GM19468 (cell line): ENCODE data around the gene PCYT2.
"Not testable (repeated sequence)": the region's sequence is repeated elsewhere in the genome, so short reads cannot be mapped to it uniquely, and the experiment has no call there.

Experiments
- ATAC-seq: cut with Tn5 transposase; IDR thresholded peaks from one replicate; pipeline ENCODE4 v1.9.1; 2021; ENCODE audit warnings: mild to moderate bottlenecking, moderate library complexity, moderate number of reproducible peaks; ENCODE audit not compliant: unreplicated experiment; ENCODE audit errors: extremely low read depth

Gene PCYT2

DNA sequence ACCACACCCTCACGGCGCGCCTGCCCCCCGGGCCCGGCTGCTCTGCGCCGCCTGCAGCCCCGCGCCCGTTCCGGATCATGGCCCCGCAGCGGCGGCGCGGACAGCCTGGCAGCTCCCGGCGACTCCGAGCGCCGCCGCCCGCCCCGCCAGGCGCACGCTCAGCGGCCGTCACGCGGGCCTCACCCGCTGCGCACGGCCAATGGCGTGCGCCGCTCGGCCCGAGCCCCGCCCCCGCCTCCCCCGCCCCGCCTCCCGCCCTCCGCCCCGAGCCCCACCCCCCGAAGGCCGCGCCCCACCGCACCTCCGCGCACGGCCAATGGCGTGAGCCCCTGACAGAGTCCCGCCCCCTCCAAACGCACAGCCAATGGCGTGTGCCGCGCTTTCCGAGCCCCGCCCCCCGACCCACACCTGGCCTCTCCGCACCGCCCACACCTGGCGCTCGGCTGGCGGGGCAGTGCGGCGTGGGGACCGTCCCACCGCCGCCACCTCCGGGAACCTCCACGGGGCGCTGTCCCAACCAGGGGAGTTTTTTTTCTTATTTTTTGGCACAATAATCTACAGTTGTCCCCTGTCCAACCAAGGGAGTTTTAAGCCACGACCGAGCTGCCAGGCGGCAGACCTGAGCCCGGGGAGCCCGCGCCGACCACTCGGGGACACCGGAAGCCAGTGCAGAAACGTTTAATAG is at the start of gene PCYT2:
TSS of gene PCYT2 (minus strand) at position 123 of the 685 bp plus-strand sequence. CDS start at position 79, 44 bp downstream.
- peak; percentile 27 for ATAC-seq

DNA sequence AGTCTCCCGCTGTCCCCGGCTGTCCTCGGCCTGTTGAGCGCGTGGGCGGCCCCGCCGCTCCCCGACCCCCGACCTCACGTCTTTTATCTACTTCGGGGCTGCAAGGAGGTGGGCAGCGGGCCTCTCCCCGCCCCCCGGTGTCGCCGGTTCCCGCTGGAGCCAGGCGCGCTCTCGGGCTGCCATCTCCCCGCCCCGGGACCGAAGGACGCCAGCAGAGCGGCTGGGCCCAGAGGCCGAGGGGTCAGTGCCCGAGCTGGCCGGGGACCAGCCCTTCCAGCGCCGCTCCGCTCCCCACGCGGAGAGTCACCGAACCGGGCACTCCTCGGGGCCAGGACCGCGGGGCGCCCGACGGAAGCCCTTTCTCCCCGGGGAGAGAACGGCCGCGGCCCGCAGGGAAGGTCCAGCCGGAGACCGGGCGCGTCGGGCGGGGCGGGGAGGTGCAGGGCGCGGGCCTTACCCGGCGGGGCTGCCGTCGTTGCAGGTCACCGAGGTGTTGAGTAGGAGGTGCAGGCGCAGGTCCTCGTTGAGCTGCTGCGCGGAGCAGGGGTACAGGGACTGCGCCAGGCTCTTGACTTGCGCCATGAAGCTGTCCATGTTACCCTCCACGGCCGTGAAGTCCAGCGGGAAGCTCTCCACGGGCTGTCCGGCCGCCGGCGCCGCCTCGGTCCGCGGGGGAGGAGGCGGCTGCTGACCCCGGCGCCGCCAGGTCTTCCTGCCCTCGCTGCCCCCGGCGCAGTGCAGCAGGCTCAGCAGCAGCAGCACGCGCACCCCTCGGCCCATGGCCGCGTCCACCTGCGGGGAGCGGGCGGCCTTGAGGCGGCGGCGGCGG is 49.1 kb upstream of the PCYT2 start:
- ATAC-seq: no peak

DNA sequence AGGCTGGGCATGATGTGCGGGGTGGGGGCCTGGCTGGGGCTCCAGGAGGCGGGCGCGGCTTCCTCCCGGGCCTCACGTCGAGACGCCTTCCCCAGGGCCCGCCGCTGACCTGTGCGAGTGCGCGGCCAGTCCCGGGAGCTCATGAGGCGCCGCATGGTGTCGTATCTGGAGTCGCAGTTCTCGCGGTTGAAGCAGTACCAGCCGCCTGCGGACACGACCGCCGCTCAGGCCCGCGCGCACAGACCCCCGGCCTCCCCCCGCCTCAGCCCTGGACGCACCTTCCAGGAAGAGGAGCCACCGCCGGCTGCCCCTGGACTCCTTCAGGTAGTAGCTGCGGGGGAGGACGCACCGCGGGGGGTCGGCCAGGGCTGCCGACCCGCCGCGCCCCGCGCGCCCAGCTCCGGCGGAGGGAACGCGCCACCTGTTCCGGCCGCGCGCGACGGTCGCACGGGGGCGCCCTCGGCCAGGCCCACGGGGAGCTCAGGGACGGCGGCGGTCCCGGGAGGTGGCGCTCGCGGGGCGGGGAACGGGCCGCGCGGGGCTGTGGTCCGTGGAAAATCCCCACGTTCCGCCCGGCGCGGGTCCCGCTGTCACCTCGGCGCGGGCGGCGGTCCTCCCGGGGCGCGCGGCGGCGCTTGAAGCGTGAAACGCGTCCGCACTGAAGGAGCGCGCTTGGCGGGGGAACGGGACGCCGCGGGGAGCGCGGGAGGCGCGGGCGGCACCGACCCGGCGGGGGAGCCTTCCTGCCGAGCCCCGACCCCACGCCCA is 48.3 kb upstream of the PCYT2 start:
- no peak for ATAC-seq

DNA sequence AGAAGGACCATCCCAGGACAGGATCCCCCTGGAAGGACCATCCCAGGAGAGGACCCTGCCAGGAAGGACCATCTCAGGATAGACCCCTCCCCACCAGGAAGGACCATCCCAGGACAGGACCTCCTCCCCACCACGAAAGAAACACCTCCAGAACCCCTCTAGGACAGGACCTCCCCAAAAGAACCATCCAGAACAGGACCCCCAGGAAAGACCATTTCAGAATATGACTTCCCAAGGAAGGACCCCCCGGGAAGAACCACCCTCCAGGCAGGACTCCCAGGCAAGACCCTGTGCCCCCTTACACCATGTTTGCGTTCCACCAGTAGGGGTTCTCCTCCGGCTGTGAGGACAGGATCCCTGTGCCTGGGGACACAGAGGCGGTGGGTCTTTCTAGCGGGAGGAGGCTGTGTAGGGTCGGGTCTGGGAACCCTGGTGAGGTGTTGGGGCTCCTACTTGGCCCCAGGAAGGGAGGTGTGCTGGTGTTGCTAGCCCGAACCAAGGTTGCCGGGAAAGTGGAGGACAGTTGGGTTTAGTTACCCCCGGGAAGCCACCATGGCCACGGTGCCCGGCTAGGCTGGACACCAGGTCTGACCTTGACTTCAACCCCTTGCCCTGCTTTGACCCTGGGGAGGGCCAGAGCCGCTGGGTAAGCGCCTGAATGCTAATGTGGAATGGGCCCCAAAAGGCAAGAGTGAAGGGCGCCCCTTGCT is 47.6 kb upstream of the PCYT2 start:
- no peak for ATAC-seq

DNA sequence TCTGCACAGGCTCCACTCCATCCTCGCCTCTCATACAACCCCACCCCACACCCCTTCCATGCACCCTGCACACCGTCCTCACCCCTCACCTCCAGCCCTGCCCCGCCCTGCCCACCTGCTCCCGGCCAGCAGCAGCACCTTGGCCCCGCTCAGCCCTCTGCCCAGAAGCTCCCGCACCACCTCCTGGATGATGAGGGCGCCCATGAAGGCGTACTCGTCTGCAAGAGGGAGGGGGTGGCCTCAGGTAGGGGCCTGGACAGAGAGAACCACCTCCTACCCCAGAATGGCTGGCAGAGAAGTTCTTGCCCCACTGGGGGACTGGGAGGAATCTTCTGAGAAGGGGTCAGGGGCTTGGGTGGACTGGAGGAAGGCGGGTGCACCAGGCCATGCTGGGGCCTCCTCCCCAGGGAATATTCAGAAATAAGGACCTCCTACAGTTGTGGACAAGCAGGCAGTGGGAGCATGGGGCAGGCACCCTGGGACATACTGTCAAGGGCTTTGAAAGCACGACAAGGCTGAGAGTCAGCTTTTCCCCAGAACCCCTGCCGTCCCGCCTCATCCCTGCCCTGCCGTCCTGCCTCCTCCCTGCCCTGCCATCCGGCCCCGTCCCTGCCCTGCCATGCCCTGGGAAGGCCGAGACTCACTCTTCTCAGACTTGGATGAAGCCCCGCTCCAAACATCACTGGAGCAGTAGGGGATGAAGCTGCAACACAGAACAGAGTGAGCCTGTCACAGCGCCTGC is 46.7 kb upstream of the PCYT2 start:
- ATAC-seq: no peak

DNA sequence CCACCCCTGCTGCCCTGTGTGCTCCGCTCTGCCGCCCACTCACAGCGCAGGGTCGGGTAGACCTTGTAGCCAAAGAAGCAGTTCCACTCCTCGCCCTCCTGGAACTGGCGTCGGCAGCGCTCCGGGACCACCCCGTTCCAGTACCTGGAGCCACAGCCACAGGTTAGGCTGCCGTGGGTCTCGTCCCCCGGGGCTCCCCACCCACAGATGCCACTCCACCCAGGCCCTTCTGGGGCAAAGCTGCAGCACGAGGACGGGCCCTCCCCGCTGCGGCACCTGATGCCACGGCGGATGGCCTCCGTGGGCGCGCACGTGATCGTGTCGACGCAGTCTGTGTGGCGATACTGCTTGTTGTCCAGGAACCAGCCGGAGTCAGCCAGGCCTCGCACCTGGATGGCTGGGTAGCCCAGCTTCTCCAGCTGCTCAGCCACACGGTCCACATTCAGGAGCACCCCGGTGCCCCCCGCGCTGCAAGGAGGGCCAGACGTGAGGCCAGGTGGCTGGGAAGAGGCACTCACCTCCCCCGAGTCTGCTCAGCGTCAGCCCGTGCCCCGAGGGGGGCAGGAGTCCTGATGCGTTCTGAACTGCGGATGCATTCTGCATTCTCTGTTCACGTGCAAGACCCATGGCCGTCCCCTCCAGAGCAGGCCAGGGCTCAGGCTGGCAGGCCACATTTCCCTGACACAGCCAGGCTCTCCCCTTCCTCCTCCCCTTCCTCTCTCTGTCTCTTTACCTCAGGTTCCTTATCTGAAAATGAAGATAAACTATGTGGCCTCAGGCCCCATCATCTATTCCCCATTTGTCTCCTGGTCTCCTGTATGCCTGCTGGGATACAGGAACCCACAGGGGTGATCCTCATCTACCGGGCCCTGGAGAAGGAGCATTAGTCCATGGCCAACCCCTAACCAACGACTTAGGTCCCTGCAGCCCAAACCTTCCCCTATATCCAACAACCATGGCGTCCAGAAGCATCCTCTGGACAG is 45.7 kb upstream of the PCYT2 start:
- ATAC-seq: no peak

DNA sequence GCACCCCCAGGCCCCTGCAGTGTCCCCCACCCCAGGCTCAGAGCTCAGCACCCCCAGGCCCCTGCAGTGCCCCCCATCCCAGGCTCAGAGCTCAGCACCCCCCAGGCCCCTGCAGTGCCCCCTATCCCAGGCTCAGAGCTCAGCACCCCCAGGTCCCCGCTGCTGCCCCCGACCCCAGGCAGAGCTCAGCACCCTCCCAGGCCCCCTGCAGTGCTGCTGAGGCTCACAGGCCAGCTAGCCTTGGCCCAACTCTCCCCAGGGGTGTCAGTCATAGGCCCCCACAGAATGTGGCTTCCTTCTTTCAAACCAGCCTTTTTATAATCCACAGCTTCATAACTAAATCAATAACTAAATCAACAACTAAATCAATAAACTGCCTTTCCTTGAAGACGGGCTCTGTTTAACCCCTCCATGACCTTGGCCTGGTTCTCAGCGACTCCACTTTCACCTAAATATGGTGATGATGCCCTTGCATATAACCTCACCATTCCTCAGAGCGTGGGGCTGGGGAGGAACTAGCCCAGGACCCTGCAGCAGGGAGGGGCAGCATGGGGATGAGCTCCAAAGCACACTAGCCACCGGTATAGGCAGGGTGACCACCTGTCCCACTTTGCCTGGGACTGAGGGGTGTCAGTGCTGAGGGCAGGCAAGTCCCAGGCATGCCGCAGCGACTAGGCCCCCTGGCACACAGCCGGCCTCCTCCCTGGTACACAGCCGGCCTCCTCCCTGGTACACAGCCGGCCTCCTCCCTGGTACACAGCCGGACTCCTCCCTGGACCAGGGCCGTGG is 44.8 kb upstream of the PCYT2 start:
- ATAC-seq: no peak

DNA sequence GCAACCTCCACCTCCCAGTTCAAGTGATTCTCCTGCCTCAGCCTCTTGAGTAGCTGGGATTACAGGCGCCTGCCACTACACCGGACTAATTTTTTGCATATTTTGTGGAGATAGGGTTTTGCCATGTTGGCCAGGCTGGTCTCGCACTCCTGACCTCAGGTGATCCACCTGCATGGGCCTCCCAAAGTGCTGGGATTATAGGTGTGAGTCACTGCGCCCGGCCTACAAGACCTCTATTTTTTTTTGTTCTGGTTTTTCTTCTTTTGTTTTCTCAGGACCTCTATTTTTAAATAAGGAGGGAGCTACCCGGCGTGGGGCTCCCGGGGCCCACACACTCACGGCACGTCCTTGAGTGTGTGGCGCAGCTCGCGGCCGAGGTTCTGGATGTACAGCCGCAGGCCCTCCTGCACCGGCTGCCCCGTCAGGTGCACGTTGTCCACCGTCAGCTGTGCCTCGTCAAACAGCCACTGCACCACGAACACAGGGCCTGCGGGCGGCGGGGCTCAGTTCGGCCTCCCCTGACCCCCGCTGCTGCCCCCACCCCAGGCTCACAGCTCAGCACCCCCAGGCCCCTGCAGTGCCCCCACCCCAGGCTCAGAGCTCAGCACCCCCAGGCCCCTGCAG is 44.0 kb upstream of the PCYT2 start:
- no peak for ATAC-seq

DNA sequence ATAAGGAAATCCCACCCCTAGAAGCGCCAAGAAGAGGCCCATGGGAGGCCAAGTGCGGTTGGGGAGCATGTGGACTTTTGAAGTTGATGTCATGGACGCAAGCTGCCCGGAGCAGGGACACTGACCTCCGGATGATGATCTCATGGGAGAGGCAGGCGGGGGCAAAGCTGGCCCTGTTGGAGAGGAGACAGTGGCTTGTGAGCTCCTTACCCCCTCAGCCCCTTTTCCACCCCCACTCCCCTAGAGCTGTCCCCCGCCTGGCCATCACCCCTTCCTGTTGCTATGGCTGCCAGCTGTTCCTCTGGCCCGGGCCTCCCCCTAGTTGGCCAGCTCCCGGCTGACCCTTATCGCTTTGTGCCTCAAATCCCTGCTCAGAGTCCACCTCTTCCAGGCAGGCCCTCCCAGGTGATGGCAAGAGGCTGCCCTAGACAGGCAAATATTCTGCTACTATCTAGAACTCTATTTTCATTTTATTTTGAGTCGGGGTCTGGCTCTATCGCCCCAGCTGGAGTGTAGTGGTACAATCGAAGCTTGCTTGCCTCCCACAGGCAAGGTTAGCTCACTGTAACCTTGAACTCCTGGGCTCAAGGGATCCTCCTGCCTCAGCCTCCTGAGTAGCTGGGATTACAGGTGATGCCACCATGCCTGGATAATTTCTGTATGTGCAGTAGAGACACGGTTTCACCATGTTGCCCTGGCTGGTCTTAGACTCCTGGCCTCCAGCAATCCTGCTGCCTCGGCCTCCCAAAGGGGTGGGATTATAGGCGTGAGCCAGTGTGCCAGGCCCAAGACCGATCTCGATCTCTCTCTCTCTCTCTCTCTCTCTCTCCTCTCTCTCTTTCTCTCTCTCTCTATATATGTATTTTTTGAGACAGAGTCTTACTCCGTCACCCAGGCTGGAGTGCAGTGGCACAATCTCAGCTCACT is 43.2 kb upstream of the PCYT2 start:
- ATAC-seq: no peak

DNA sequence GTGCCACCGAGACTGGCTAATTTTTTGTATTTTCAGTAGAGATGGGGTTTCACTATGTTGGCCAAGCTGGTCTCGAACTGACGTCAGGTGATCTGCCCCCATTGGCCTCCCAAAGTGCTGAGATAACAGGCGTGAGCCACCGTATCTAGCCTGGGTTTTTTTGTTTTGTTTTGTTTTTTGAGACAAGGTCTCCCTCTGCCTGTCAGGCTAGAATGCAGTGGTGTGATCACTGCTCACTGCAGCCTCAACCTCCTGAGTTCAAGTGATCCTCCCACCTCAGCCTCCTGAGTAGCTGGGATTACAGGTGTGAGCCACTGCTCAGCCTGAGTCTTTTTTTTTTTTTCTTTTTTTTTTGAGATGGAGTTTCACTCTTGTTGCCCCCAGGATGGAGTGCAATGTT is 42.2 kb upstream of the PCYT2 start:
- not testable (repeated sequence) for ATAC-seq

DNA sequence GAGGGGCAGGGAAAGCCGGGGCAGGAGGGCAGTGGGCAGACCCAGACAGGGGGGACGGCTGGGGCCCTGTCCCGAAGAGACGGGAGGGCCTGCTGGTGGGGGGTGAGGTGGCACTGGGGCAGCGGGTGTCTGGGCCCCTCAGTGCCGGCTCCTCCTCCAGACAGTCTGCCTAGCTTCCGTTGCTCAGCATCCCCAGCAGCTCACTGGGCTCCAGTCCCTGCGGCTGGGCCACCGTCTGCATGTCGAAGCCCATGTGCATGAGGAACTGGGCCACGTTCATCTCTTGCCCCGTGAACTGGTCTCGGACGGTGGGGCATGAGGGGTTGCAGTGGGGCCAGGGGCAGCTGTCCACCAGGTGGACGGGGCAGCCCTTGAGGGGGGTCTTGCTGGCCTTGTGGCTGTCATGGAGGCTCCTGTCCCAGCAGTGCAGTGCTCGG is 41.6 kb upstream of the PCYT2 start:
- ATAC-seq: no peak

DNA sequence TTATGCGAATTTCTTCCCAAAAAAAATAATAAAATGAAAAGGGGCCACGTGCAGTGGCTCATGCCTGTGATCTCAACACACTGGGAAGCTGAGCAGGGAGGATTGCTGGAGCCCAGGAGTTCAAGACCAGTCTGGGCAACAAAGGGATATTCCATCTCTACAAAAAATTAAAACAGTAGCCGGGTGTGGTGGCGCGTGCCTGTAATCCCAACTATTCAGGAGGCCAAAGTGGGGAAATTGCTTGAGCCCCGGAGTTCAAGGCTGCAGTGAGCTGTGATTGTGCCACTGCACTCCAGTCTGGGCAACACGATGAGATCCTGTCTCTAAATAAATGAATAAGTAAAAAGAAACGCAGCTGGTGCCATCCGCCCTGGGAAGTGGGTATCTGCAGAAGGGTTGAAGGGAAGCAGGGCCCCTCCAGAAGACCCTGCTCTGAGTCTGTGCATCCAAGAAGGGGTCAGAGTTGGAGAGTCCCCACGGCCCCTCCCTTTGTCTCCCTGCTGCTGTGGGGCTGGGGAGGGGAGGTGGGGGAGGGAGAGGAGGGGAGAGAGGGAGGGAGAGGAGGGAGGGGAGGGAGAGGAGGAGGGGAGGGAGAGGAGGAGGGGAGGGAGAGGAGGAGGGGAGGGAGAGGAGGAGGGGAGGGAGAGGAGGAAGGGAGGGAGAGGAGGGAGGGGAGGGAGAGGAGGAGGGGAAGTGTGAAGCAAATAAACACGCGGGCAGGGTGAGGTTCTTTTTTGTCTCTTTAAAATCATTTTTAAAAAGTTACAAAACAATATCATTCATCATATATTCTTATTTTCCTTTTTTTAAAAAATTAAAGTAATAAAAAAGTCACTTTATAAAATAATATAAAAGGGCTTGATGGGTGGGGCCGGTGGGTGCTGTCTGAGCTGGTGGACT is 40.8 kb upstream of the PCYT2 start:
- no peak for ATAC-seq

DNA sequence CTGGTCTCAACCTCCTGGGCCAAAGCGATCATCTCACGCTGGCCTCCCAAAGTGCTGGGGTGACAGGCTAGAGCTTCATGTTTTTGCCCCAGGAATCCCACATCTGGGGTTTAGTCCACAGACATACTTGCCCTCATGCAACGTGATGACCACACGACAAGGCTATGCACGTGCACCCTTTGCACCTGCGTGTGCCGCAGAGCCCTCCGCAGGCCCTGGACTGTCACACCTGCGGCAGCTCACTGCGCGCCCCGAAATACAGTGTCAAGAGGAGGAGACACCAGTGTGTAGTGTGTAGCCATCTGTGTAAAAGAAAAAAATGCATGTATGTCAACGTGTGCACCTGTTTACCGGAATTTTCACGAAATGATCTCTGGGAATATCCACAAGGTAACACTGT is 39.3 kb upstream of the PCYT2 start:
- no peak for ATAC-seq

DNA sequence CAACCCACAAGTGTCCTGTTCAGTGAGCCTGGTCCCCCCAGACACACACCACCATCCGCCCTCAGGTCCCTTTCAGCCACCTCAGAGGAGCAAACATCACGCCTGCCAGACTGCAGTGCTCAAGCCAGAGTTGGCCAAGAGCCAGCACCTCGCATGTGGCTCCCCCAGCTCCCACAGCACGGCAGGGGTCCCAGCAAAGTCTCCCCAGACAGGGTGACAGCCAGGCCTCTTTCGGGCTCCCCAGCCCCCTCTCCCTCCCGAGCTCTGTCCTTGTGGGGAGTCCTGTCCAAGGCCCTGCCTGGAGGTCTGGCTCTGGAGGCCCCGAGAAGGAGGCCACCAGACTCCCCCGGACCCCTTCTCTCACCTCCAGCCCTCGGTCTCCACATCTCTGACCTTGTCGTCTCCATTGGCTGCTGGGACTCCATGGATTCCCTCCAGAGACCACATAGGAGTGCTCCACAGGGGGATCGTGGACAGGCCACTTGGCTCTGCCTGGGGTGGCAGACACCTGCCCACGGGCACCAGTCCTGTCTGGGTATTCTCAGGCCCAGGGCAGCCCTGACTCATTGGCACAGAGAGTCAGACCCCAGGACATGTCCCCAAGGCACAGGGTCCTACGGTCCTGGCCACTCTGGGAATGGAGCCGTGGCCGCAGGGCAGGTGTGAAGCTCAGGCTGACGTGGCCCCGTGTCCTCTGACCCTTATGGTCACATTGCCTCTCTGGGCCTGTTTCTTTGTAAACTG is 37.6 kb upstream of the PCYT2 start:
- no peak for ATAC-seq

DNA sequence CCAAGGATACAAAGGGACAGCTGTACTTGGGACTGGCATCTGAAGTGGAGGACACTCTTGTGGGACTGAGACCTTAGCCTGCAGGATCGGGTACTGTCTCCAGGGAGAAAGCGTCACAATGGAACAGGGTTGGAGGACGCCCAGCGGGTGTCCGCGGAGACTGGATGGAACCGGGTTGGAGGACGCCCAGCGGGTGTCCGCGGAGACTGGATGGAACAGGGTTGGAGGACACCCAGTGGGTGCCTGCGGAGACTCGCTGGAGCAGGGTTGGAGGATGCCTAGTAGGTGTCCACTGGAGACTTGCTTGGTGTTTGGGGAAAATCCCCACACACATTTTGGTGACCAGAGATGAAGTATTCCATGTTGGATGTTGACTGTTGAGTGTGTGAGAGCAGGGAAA is 36.0 kb upstream of the PCYT2 start, which contains the start of gene MYADML2:
TSS of gene MYADML2 (minus strand) at position 45 of the 400 bp plus-strand sequence. CDS start 5,492 bp downstream, outside the sequence.
- no peak for ATAC-seq
